GM19463 (cell line): ENCODE data around the gene FGFRL1.
"Not testable (repeated sequence)": the region's sequence is repeated elsewhere in the genome, so short reads cannot be mapped to it uniquely, and the experiment has no call there.

ENCODE experiments used
- ATAC-seq: cut with Tn5 transposase; IDR thresholded peaks from one replicate; pipeline ENCODE4 v1.9.1; 2021; ENCODE audit warnings: mild to moderate bottlenecking, moderate library complexity; ENCODE audit not compliant: unreplicated experiment

FGFRL1 gene

GRCh38 chr4:1036976-1037810 is 25.8 kb downstream of the FGFRL1 start:
- ATAC-seq, result no peak

- no peak for ATAC-seq
Measured at GRCh38 chr4:1038948-1039492, 27.6 kb downstream of the FGFRL1 start.

DNA sequence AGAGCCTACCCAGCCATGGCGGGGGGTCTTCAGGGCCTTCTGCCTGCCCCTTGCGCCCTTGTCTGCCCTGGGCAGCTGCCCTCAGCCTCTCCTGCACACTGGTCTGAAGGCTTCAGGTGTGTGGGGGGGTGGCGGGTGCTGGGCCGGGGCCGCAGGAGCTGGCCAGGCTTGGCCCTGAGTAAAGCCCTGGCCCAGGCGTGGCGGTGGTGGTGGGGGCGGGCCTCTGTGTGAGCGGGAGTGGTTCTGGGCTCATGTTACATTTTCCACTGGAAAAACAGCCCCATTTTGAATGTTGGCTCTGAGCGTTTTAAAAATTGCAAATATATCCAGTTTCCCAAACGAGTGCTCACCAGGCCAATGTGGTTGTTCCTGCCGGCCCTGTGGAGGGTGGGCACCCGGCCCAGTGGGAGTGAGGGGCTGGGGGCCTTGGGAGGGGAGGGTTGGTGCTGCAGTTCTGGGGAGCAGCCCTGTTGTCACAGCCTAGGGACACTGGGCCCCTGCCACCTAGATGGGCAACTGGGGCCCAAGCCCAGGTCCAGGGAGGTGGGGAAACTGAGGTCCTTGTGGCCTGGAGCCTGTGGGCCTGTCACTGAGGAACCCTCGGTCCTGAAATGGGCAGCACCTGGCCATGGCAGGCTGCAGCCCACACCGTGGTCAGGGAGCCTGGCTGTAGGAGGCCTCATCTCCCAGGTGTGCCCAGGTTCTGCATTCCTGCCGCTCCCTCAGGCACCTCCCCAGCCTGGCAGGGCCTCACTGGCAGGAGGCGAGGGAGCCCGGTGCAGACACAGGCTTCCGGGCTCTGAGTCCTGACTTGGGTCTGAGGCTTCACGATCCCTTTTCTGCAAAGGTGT is 28.3 kb downstream of the FGFRL1 start:
- ATAC-seq, result no peak

DNA sequence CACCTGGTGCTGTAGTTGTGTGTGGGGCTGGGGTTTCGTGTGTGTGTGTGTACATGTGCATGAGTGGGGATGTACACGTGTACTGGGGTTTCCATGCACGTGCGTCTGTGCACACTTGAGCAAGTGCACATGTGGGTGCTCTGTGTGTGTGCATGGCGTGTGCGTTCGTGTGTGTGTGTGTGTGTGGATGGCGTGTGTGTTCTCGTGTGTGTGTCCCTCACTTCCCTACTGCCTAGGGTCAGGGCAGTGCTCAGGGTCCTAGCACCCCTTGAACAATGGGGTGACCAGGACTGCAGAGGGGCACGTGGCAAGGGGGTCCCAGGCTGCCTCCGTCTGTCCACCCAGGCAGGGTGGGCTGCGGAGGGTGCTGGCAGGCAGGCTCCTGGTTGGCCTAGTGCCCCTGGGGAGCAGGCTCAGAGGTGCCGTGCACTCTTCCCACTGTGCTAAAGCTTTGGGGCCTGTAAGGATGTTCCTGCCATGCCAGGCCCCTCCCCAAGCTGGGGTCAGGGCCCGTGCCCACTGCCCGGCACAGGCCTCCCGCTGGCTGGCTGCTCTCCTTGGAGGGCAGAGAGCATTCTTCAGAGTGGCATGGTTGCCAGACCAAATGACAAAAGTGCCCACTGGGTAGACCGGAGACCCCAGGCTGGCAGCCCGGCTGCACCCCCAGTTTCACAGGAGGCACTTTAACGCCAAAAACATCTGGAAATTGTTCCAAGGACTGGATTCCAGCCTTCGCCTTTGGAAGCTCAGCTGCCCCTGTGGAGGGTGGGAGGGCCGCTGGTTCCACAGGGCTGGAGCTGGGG is 29.1 kb downstream of the FGFRL1 start:
- ATAC-seq, result no peak

- ATAC-seq, result no peak
Measured at GRCh38 chr4:1041147-1041935, 29.9 kb downstream of the FGFRL1 start.

DNA sequence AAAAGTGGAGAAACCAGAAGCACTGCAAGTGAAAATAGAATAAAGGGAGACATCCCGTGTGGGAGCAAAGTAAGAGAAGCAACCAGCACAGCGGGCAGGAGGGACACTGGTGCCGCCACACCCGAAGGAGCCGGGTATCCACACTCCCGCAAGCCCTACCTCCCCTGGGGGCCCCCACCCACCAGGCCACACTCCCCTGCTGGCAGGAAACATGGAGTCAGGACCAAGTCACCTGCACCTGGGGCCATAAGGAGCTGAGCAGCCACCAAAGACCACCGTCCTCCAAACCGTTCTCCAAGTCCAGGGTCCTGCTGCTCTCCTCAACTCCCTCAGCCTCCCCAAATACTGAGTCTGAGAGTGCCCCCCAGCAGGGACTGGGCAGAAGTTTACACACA is 30.5 kb downstream of the FGFRL1 start:
- ATAC-seq, result no peak

- no peak for ATAC-seq
Measured at GRCh38 chr4:1042352-1043055, 31.1 kb downstream of the FGFRL1 start.

DNA sequence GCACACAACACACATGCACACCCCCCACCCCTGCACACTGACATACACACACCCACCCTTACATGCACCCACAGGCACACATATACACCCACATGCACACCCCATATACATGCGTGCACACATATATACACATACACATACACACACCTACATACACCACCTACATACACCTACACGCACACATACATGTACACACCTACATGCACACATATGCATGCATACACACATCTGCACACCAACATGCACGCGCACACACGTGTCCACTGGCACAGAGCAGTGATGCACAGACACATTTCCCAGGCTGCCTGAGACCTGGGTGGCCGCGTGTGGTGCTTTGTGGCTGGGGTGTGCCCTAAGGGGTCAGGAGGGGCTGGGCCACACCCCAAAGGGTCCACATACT is 31.7 kb downstream of the FGFRL1 start:
- no peak for ATAC-seq

- ATAC-seq, result no peak
Measured at GRCh38 chr4:1043651-1044468, 32.4 kb downstream of the FGFRL1 start.

DNA sequence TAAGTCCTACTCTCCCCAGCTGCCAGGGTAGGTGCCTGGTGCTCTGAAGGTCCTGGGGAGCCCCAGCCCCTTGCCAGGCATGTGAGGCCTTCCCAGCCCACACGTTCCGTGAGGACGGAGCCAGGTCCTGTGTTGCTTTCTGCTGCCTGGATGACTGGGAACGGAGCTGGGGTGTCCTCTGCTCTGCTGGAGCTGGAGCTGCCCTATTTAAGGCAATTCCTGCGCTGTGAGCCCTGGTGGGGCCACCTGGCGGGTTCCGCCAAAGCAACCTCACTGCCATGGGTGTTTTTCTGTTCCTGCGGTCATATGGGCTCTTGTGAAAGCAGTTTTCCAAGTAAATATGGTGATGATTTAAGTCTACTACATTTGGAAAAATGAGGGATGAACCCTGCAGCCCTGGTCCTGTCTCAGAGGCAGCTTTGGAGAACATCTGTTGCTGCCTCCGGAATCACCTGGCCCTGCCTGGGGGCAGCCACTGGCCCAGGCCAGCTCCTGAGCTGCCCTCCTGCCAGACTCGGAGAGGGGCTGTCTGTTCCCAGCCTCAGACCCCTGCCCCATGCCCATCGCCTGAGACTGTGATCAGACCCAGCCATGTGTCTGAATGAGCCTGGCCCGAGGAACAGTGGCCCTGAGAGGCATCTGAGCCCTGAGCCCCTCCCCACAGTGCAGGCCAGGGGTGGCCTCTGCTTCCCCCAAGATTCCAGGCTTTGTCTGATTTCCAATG is 33.2 kb downstream of the FGFRL1 start:
- no peak for ATAC-seq

DNA sequence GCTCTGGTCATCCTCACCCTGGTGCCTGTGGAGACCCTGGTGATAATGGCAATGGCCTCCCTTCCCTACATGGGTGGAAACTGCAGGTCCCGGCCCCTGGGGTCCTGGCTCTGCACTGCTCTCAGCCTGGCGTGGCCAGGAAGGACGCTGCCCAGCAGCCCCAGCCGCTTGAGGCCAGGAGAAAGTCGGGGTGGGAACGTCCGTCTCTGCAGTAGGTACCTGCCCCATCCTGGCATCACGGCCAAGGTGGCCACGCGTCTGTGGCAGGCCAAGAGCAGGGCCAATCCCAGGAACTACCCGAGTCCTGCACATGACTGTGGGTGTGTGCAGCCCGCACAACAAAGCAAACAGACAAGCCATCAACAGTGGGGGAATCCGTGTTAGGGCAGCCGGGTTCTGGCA is 33.8 kb downstream of the FGFRL1 start:
- ATAC-seq, result no peak

DNA sequence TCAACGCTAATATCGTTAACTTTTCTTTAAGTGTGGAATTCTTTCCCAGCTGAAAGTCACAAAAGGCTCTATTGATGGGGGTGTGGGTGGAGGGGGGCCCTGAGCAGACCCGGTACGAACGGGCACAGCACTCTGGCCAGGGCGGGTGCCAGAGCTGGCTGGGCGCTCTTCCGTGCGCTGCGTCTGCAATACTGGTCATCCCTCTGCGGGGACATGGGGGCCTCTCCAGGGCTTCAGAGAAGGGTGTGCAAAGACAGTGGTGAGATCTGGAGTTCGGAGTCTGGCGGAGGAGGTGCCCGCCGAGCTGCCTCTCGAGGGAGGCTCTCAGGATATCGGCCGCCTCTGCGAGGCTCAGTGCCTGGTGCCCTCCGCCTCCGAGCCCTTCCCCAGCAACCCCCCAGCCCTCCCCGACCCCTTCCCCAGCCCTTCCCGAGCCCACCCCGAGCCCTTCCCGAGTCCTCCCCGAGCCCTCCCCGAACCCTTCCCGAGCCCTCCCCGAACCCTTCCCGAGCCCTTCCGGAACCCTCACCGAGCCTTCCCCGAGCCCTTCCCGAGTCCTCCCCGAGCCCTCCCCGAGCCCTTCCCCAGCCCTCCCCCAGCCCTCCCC is 34.3 kb downstream of the FGFRL1 start:
- no peak for ATAC-seq

DNA sequence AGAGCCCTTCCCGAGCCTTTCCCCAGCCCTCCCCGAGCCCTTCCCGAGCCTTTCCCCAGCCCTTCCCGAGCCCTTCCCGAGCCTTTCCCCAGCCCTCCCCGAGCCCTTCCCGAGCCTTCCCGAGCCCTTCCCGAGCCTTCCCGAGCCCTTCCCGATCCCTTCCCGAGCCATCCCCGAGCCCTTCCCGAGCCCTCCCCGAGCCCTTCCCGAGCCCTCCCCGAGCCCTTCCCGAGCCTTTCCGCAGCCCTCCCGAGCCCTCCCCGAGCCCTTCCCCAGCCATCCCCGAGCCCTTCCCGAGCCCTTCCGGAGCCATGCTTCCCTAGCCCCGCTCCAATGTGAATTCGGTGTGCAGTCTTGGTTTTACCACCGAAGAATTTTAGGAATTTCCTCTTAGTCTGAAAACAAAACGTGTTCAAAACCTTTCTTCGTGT is 35.2 kb downstream of the FGFRL1 start:
- ATAC-seq, result not testable (repeated sequence)

DNA sequence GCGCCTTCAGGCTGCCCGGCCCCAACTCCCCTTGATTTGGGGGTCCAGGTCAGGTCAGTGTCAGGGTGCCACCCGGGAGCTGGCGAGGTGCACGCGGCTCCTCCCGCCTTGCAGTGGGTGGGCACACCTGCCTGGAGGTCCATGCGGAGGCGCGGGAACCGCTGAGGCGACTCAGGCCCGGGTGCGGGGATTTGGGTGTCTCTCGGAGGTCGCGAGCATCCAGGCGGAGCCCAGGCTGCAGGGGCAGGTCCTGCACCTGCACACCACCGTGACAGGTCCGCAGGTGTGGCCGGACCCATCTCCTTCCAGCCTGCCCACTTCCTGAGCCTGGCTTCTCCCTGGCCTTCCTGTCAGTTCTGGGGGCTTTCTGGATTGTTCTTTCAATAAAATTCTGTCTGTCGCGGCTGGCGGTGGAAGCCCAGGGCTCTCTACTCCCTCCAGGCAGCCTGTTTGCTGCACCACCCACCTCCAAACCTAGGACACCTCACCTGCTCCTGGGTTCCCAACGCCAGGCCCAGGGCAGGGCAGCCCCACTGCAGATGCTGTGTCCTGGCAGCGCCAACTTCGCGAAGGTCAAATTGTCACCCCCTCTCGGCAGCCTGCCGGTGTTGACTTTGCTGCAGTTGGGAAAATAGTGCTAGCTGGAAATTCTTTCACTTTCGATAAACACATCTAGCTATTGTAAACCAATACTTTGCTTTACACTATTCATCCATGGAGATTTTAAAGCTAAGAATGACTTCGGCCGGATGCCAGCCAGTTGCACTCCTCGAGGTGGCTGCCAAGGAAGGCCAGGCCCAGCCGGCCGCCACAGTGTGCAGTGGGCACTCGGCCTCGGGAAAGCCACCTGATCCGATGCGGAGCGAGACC is 35.9 kb downstream of the FGFRL1 start:
- no peak for ATAC-seq

DNA sequence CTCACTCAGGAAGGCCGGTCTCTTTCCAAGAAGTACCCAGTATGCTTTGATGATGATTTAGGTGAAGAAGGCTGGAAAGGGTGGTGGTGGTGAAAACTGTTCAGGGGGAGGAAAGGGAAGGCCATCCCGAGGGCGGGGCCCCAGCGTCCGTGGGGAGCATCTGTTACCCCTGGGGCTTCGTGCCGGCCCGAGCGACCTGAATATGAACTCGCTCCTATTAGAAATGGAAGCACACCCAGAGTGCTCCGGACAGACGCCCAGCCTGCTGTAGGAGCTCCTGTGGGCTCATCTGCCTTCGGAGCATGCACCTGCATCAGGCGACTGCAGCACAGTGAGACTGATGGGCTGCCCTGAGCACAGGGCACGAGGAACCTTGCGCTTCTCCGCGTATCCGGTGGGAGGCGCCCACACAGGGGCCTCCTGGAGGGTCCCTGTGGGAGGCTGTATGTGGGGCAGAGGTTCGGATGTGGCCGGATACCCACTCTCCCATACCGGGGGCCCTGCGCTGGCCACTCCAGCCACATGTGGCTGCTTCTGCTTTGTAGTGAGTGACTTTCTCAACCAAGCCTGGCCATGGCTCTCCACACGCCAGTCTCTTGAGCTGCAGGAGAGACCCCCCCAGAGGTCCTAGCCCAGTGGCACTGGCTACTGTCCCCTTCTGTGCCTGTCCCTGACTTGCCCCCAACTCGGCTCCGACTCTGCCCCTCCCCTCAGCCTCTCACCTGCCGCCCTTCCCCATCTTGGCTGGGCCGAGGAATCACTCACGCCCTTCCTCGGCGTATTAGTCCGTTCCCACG is 36.7 kb downstream of the FGFRL1 start:
- no peak for ATAC-seq
